PC-9 (cell line): ENCODE results near the gene KCNK15.

Experiments used
- CTCF ChIP-seq: fragments of 200-600 bp; sonication (generic); conservative IDR thresholded peaks from 2 replicates; pipeline ENCODE4 v1.6.1; 2017; ENCODE audit warnings: mixed run types, antibody characterized with exemption, mild to moderate bottlenecking, moderate library complexity
- EZH2 ChIP-seq: fragments of 200-600 bp; sonication (generic); IDR thresholded peaks from 2 replicates; pipeline ENCODE4 v1.8.0; 2017; ENCODE audit warnings: antibody characterized with exemption, low read depth

GRCh38 chr20:44780226-44780625 is 34.6 kb downstream of the KCNK15 start:
- TF ChIP-seq CTCF (no peak), EZH2 (no peak)
